Smooth muscle cell of the coronary artery (primary cell): Measurements from ENCODE around the gene CYP2A13. TPM values are rescaled to one million over a fixed set of nuclear protein-coding genes. Genes with fewer than 3 reads are reported as not detected.

Experiments used
- total RNA-seq: library from RNA; depleted of rRNA; stranded (reverse); fragments of >200 nt; gene quantifications from 2 replicates; pipeline ENCODE4 v1.2.3, GENCODE V29; 2014; ENCODE audit warnings: low replicate concordance

Gene CYP2A13
- not detected in 2 replicates for total RNA-seq

DNA sequence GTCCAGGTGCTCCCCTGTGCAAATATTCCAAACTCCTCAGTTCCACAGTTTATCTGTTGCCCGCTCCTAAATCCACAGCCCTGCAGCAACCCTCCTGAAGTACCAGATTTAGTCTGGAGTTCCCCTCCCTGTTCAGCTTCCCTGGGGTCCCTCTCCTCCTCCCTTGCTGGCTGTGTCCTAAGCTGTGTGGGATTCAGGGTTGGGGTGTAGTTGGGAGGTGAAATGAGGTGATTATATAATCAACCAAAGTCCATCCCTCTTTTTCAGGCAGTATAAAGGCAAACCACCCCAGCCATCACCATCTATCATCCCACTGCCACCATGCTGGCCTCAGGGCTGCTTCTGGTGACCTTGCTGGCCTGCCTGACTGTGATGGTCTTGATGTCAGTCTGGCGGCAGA lies at the start of gene CYP2A13:
CYP2A13 (plus strand) TSS at position 301 of the 400 bp plus-strand sequence; CDS start at position 322, 21 bp downstream.

GRCh38 chr19:41114132-41114531 lies 25.9 kb downstream of the CYP2A13 start, which contains the start of gene CYP2F1:
Gene CYP2F1, plus strand, starts transcription at chr19:41114432. Its CDS starts 1,757 bp downstream, at chr19:41116189.

Other genes starting within 250 kb of the CYP2A13 start
- gene CYP2A6, start 238.0 kb upstream of the CYP2A13 start, total RNA-seq, result not detected in 2 replicates
- not detected in 2 replicates for gene CYP2A7, start 206.2 kb upstream of the CYP2A13 start, total RNA-seq
- gene CYP2B6, start 97.2 kb upstream of the CYP2A13 start, total RNA-seq, result not detected in 2 replicates
- not detected in 2 replicates for gene CYP2F1, start 26.0 kb downstream of the CYP2A13 start, total RNA-seq
- gene CYP2S1, start 104.8 kb downstream of the CYP2A13 start, total RNA-seq, result 1.8 TPM in 1 of 2 replicates, not detected in the other
- gene AXL, start 130.8 kb downstream of the CYP2A13 start, total RNA-seq, result 85.9 and 136 TPM in 2 replicates
- 29.7 and 56.8 TPM in 2 replicates for gene HNRNPUL1, start 175.9 kb downstream of the CYP2A13 start, total RNA-seq
- 5.6 and 9.5 TPM in 2 replicates for gene CCDC97, start 221.7 kb downstream of the CYP2A13 start, total RNA-seq